NCI-H1048 (cell line): ENCODE results near the gene ZNF674.

ENCODE experiments used
- DNase-seq: peaks from one replicate; lab custom pipeline; 2025; lab: John Stamatoyannopoulos, UW

ZNF674 gene

DNA sequence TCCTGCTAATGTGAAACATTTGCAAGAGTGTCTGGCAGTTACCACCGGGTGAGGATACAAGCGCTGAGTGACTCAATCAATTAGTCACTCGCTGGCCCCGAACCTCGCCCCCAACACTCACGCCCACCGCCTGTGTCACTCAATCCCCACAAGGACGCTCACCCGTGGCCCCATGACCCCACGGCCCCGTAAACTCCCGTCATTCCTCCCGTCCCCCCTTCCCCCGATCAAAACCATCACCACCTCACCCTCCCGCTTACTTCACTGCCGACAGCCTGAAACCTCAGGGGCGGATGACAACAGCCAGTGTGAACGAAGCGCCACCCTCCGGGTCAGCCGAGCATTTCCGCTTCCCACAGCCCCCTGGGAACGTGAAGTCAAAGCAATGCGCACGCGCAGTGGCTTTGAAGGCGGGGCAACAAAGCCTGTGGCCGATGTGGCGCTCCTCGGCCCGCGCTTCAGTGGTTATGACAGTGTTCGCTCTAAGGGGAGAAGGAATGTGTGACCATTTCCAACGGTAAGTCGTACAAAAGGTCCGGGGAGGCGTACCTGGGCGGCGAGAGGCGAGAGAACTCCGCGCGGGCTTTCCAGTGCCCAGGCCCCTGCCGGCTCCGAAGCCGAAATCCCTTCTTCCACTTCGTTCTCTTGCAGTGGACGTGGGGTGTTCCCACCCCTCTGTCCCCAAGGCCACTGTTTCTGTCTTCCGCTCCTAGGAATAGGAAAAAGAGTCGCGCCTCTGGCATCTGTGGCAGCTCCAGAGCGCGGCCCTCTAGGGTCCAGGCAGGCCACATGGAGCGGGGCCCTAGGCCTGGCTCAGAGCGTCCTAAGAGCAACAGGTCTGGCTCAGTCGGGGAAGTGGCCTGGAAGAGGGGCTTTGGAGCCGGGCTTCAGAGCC, at the start of gene ZNF674:
ZNF674 (minus strand) TSS at position 311 of the 895 bp plus-strand sequence. CDS start 3,334 bp downstream, outside the sequence.
- peak; percentile 71 for DNase-seq

DNA sequence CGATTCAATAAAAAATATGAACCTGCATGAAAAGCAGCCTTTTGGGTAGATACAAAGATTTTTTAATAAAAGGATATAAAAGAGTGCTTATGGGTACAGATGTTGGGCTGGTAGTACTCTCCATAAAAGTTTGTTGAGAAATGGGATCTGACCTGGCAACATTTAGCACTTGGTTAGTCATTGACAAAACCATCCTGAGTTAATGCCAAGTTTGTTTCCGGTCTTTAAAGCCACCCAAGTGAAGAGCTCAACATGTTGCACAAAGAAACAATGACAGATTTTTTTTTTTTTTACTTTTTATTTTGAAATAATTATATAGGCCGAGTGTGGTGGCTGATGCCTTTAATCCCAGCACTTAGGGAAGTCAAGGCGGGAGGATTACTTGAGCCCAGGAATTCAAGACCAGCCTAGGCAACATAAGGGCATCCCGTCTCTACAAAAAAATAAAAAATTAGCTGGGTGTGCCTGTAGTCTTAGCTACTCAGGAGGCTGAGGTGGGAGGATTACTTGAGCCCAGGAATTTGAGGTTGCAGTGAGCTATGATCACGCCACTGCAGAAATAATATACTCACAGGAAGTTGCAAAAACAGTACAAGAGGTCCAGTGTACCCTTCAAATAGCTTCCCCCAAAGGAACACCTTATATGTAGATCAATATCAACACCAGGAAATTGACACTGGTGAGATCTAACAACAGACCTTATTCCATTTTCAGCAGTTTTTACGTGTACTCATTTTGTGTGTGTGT, 44.9 kb upstream of the ZNF674 start:
- no peak for DNase-seq

DNA sequence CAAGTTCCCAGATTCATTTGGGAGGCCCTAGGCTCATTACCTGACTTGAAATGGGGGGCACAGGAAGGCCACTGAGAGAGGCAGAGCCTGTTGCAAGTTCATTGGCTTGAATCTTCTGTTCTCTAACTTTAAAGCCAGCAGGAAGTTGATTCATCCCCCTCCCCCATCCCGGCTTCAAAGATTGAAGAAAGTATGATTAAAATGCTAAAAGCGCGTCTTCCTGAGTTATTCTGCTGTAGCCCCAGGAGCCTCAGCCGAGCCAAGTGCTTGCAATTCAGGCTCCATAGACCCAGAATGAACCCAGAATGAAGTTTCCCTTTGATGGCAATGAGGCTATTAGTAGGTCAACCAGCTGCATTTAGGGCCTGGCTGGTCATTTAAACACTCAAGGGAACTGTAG, 43.0 kb upstream of the ZNF674 start:
- no peak for DNase-seq

DNA sequence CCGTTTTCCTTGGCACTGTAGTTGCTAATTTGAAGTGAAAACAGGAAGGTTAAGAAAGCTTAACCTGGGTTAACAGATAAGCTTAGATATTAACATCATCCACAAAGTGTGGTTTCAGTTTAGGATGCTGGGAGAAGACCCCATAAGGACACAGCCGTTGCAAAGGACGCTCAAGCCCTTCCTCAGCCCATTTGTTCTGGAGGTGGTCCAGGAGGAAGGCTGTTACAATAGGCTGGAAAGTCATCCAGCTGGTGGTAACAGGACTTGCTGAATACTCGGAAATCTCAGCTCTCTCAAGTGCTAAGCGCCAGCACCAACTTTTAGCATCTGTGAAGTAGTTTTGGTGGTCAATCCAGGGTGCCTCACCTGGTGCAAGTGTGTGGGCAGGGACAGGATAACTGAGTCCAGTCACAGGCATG, 42.5 kb upstream of the ZNF674 start:
- DNase-seq, result no peak

DNA sequence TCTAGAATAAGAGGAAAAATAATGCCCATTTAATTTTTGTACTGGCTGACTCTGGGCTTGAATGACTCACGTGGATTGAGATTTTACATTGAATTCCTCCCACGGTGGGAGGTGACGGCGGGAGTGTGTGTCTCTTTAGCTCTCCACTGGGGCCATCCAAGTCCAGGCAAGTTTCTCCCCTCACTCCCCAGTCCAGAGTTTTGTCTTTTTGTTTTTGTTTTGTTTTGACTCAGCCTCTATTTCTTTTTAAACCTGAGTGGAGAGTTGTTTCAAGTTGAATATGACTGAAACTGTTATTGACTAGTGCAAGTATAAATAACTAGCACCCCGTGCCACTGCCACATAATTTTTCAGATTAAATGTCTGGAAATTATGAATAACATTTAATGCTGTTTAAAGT, 41.9 kb upstream of the ZNF674 start:
- DNase-seq, result no peak

DNA sequence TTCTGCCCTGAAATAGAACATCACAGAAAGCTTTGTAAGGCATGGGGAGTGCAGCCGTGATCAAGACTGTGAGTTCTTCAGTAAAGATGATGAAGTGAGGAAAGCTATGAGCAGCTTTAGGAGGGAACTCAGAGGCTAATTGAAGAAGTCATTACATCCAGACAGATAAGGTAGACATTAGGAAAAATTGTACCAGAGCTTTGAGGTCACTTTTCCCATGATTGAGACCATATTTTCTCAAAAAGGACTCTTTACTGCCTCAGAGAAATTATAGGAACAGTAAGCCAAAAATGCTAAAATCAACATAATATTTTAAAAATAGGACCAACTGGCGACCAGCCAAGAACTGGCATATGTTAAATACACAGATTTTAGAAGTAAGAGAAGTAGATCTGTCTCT, 39.5 kb upstream of the ZNF674 start:
- DNase-seq, result no peak

DNA sequence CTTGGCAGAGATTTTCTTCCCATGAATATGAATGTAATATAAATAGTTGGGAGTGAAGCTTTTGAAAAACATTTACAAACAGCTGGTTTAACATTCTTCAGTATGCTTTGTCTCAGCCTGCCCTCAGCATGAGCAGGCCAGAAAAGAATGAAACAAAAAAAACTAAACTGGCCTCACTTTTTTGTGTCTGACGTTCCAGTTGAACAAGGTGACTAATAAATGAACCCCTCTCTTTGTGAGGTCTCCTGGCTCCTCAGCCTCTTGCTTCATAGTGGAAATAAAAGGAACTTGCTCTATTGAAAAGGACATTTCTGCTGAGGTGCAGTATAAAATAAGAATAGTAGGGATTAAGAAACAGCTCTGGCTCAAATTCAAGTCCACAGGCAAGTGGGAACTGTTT, 37.7 kb upstream of the ZNF674 start:
- DNase-seq, result no peak

DNA sequence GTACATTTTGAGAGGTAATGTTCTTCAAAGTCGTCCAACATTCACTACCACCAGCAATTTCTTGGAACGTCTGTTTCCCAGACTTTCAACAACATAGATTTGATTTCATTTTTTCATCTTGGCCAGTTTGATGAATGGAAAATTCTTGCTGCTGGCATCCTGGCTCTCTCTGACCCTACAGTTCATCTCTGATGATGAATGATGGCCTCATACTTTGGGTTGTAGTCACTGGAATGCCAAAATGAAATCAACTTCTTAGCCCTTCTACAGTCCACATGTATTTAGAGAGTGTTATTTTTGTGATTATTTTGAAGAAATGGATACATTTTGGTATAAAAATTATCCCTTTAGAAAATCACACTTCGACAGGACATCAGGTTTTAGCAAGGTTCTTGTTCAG, 37.1 kb upstream of the ZNF674 start:
- no peak for DNase-seq

DNA sequence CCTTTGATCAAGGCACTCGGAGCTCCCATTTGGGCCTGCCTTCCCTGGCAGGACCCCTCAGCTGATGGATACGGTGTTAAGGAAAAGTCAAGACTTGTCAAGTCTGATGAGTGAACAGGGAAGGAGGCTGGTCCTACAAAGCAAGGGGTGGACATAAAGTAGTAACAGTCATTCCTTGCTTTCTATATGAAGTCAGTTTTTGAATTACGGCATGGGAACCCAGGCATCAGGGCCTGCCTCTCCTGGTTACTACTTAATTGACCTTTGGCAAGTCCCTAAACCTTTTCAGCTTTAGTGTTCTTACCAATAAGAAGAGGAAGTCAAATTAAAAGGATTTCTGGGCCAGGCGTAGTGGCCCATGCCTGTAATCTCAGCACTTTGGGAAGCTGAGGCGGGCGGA, 35.4 kb upstream of the ZNF674 start:
- no peak for DNase-seq

DNA sequence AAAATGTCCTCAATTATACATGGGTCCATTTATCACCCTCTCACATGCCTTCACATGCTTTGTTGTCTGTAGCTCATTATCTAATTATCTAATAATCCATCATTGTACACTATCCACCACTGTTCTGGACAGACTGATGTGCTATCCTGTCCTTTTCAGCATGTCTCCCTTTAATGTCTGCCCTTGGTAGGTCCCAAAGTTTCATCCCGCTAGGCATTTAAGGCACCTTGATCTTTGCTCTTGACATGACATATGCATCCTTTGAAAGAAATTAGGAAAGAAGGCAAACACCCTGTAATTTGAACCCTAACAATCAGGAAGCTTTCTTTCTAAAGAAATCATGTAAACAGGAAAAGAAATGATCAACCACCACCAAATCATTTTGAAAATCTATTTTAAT, 34.0 kb upstream of the ZNF674 start:
- no peak for DNase-seq

DNA sequence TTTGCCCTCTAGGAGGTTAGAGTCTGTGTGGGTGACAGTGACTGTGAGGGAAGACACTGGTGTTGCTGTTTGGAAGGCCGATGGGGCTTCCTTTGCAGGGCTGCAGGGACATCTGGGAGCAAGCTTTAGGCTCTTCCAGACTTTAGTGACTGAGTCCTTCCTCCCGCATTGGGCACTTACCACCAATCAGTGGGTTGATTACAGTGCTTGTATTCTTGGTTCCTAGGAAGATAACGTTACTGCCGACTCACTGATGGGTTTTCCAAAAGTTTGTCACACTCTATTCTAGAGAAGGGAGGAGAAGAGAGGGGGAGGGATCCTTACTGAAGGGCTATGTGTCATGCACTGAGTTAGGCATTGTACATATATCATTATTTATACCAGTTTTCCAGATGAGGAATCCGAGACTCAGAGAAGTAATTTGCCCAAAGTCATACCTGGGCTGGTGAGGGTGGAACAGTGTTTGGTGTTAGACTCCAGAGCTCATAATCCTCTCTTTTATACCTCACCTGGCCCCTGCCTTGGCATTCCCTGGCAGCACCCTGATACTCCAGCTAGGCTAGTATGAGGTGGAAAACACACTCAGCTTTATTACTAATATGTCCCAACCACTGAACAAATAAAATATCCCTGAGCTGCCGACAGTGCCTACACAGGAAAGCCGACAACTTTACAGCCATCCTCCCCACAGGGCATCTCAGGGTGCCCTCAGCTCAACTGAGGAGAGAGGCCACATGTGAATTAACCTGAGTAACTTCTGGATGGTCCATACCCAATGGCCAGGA, 32.2 kb upstream of the ZNF674 start:
- DNase-seq, result no peak

DNA sequence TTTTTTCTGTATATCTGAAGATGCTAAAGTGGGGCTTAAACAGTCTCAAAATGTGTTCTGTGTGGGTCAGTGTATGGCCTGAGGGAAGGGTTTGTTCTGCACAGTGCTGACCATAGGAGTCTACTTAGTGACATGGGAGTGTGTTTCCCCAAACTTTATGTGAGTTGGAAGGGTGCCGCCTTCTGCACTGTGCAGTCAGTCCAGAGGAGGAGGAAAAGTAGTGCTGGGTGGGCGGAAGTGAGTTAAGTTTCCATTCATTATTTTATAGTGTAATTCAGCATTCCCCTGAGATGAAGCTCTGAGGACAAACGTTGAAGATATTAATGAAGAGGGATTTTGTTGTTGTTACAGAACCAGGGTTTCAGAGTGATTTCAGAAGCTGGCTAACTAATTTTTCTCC, 31.2 kb upstream of the ZNF674 start:
- no peak for DNase-seq

DNA sequence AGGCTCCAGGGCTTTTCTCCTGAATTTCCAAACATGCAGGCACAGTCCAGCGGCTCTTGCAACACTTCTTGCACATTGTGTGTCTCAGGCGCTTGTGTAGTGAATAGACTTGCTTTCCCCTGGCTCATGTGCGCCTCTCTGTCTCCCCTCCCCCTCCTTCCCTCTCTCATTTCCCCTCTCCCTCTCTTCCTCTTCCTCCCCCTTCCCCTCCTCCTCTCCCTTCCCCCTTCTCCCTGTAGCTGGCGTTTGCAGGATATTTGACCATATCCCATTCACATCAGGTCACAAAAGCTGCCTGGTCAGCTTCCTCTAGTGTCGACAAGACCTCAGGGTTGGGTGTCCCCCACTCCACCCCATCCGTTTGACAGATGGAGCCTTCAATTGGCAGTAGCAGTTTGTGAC, 30.8 kb upstream of the ZNF674 start:
- no peak for DNase-seq

DNA sequence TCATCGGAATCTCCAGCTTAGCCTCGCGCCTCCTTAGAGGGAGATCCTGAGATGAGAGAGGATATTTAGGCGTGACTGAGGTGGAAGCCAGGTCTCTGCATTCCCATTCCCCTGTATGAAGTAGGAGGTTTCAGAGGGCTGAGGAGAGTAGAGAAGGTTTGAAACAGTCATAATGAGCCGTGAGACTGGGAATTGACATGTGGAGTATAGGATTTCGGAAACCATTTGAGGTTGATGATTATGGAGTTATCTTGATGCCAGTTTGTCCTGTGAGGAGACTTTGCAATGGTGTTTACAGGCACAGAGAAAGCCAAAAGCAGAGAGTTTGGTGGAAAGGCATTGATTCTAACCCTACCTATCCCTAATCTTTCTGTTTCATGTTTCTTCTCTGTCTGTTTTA, 30.4 kb upstream of the ZNF674 start:
- no peak for DNase-seq

DNA sequence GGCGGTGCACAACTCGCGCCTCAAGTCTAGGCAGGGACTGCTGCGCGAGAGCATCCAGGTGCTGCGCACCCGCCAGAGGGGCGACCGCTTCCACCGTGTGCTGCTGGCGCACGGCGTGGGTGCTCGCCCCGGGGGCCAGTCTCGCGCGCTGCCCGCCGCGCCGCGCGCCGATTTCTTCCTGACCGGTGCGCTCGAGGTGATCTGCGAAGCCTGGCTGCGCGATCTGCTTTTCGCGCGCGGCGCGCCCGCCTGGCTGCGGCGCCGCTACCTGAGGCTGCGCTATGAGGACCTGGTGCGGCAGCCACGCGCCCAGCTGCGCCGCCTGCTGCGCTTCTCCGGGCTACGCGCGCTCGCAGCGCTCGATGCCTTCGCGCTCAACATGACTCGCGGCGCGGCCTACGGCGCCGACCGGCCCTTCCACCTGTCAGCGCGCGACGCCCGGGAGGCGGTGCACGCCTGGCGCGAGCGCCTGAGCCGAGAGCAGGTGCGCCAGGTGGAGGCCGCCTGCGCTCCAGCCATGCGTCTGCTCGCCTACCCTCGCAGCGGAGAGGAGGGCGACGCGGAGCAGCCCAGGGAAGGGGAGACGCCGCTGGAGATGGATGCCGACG, 29.7 kb upstream of the ZNF674 start:
- DNase-seq, result no peak

DNA sequence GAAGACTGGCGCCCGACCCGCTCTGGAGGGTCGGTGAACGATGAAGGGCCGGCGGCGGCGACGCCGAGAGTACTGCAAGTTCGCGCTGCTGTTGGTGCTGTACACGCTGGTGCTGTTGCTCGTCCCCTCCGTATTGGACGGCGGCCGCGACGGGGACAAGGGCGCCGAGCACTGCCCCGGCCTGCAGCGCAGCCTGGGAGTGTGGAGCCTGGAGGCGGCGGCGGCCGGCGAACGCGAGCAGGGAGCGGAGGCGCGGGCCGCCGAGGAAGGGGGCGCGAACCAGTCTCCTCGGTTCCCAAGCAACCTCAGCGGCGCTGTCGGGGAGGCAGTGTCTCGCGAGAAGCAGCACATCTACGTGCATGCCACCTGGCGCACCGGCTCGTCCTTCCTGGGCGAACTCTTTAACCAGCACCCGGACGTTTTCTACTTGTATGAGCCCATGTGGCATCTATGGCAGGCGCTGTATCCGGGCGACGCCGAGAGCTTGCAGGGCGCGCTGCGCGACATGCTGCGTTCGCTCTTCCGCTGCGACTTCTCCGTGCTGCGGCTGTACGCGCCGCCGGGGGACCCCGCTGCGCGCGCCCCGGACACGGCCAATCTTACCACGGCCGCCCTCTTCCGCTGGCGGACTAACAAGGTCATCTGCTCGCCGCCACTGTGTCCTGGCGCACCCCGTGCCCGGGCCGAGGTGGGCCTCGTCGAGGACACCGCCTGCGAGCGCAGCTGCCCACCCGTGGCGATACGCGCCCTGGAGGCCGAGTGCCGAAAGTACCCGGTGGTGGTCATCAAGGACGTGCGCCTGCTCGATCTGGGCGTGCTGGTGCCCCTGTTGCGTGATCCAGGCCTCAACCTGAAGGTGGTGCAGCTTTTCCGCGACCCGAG, 28.9 kb upstream of the ZNF674 start:
- peak; percentile 5 for DNase-seq

DNA sequence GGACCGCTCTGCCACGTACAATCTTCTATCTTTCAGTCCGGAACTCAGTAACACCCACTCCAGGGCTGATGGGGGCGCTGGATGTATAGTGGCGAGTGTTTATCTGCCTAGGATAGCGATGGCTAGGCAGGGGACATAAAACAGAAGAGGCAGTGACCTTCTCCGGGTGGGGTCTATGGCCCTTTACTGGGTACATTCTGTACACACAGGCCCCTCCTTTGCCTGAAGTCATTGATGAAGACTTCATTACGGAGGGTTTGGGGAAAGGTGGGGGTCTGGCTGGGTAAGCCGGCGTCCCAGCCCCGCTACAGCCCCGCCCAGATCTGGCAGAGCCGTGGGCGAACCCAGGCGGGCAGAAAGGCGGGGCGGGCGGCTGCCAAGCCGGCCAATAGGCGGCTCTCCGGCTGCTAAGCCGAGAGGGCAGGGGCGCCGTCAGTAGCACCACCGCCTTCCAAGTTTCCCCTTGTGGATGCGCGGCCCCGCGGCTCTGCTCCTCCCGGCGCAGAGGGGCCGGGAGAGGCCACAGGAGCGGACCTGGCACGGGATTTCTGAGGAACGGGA, 28.2 kb upstream of the ZNF674 start, which contains the start of gene CHST7:
CHST7 (plus strand) TSS at position 435 of the 561 bp plus-strand sequence. CDS start 167 bp downstream, outside the sequence.
- DNase-seq, result peak; percentile 3

DNA sequence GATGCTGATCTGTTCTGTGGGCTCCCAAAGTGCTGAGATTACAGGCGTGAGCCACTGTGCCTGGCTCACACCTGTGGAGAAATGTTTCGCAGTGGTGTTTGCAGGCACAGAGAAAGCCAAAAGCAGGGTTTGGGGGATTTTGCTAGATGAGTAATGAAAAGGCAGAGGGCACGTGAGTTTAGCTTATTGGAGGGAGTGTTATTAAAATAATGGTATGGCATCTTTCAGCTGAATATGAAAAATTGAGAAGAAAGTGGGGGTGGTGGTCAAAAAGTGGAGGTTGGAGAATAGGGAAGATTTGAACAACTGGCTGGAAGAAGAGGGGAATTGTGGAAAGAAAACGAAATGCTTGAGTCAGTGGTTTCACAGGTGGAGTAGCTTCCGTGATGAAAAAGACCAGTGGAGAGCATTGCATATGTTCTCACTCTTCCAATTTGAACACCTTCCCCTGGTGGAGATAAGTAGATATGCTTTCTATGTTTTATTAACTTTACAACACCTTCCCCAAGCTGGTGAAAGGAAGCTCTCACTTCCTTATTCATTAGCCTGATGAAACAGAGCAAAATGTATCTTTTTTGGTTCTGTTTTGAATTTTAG, 27.2 kb upstream of the ZNF674 start:
- DNase-seq, result no peak

DNA sequence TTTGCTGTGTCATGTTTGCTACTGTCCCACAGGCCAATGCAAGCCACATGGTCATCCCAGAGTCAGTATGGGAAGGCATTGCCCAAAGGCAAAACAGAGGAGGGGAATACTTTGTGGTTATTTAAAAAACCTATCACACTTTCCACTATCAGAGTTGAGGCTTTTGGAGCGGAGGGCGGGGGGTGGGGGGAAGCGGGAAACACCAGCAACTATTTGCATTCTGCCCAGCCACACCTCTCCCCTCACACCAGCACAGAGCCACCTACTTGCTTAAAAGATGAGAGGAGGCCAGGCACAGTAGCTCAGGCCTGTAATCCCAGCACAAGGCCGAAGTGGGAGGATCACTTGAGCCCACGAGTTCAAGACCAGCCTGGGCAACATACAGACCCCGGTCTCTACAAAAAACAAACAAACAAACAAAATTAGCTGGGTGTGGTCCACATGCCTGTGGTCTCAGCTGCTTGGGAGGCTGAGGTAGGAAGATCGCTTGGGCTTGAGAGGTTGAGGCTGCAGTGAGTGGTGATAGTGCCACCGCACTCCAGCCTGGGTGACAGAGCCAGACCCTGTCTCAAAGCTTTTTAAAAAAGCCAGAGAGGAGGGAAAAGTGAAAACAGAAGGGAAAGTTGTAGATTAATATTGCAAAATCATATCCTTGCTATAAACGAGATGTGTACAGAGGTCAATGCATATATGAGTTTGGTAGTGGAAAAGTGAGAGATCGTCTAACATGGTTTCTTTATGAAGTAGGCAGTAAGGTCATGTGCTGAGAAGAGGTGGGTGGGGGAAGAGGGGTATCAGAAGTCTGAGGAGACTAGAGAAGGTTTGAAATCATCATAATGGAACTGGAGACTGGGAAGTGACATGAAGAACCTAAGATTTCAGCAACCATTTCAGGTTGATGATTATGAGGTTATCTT, 26.5 kb upstream of the ZNF674 start:
- no peak for DNase-seq
